PC-9 (cell line): ENCODE data around the gene ILKAP. TPM values are rescaled to one million over a fixed set of nuclear protein-coding genes. Genes with fewer than 3 reads are reported as not detected.

ENCODE experiments used
- BruUV-seq: library from RNA; stranded (reverse); fragments of 400-500 nt; replicated peaks from 2 replicates; lab custom pipeline; 2021; lab: Mats Ljungman, UMichigan
- CTCF ChIA-PET: fragments of 300-600 bp; sonication (Branson Sonifier 250); formaldehyde crosslinking; loops from one replicate; lab custom pipeline; 2022; ENCODE audit warnings: antibody characterized with exemption; lab: Charles Lee
- POLR2A ChIA-PET: fragments of 300-600 bp; sonication (Branson Sonifier 250); formaldehyde crosslinking; loops from one replicate; lab custom pipeline; 2022; ENCODE audit warnings: antibody characterized with exemption; ENCODE audit not compliant: unreplicated experiment; lab: Charles Lee
- DNase-seq, 2 experiments: peaks; one replicate each; pipeline versions ENCODE4 v3.0.0 to v3.0.0-alpha.2; 2015 to 2022; ENCODE audit warnings: mixed read lengths in 1 of 2
- H2AFZ ChIP-seq: fragments of 200-600 bp; sonication (generic); 2 replicates; pipeline ENCODE4 v1.8.1; 2017; ENCODE audit warnings: antibody characterized with exemption
- H3F3A ChIP-seq: fragments of 200-600 bp; sonication (generic); 2 replicates; pipeline ENCODE4 v1.8.1; 2017; ENCODE audit warnings: antibody characterized with exemption, mild to moderate bottlenecking, low read depth; ENCODE audit not compliant: insufficient read depth
- H3K27ac ChIP-seq: fragments of 200-600 bp; sonication (generic); 2 replicates; pipeline ENCODE4 v1.6.1; 2016; ENCODE audit warnings: mixed run types
- H3K27me3 ChIP-seq: fragments of 200-600 bp; sonication (generic); 2 replicates; pipeline ENCODE4 v1.6.1; 2016; ENCODE audit warnings: low read depth, mixed run types; ENCODE audit not compliant: insufficient read depth
- H3K36me3 ChIP-seq: fragments of 200-600 bp; sonication (generic); 2 replicates; pipeline ENCODE4 v1.6.1; 2016; ENCODE audit warnings: low read depth, mixed run types
- H3K4me1 ChIP-seq: fragments of 200-600 bp; sonication (generic); replicated peaks from 2 replicates; pipeline ENCODE4 v1.6.1; 2016; ENCODE audit warnings: mixed run types; ENCODE audit not compliant: insufficient read depth
- H3K4me2 ChIP-seq: fragments of 200-600 bp; sonication (generic); 2 replicates; pipeline ENCODE4 v1.6.1; 2017; ENCODE audit warnings: mixed run types
- H3K4me3 ChIP-seq: fragments of 200-600 bp; sonication (generic); 2 replicates; pipeline ENCODE4 v1.6.1; 2016; ENCODE audit warnings: mixed run types
- H3K79me2 ChIP-seq: fragments of 200-600 bp; sonication (generic); 2 replicates; pipeline ENCODE4 v1.6.1; 2017; ENCODE audit warnings: low read depth, mixed run types
- H3K9me2 ChIP-seq: fragments of 200-600 bp; sonication (generic); 2 replicates; pipeline ENCODE4 v1.8.1; 2017; ENCODE audit warnings: mild to moderate bottlenecking; ENCODE audit not compliant: insufficient read depth
- H3K9me3 ChIP-seq: fragments of 200-600 bp; sonication (generic); 2 replicates; pipeline ENCODE4 v1.8.1; 2016; ENCODE audit warnings: low read depth; ENCODE audit not compliant: insufficient read depth
- H4K20me1 ChIP-seq: fragments of 200-600 bp; sonication (generic); 2 replicates; pipeline ENCODE4 v1.8.1; 2017; ENCODE audit not compliant: insufficient read depth
- EZH2 ChIP-seq: fragments of 200-600 bp; sonication (generic); IDR thresholded peaks from 2 replicates; pipeline ENCODE4 v1.8.0; 2017; ENCODE audit warnings: antibody characterized with exemption, low read depth
- intact Hi-C: fragments of 100-400 bp; cut with micrococcal nuclease; formaldehyde crosslinking; loops from one replicate; pipeline ENCODE4 v1.10.0; 2022; ENCODE audit not compliant: unreplicated experiment
- total RNA-seq: library from RNA; stranded (reverse); gene quantifications from 2 replicates; pipeline ENCODE4 v1.2.3, GENCODE V29; 2021
- TF ChIP-seq, protein P1 (sequence below): fragments of 200-600 bp; sonication (generic); conservative IDR thresholded peaks from 2 replicates; pipeline ENCODE4 v1.6.1; 2017; ENCODE audit warnings: mixed run types, antibody characterized with exemption, mild to moderate bottlenecking, moderate library complexity

Gene ILKAP
- total RNA-seq, 1 experiment from 2014 or later: 55.6 TPM

DNA sequence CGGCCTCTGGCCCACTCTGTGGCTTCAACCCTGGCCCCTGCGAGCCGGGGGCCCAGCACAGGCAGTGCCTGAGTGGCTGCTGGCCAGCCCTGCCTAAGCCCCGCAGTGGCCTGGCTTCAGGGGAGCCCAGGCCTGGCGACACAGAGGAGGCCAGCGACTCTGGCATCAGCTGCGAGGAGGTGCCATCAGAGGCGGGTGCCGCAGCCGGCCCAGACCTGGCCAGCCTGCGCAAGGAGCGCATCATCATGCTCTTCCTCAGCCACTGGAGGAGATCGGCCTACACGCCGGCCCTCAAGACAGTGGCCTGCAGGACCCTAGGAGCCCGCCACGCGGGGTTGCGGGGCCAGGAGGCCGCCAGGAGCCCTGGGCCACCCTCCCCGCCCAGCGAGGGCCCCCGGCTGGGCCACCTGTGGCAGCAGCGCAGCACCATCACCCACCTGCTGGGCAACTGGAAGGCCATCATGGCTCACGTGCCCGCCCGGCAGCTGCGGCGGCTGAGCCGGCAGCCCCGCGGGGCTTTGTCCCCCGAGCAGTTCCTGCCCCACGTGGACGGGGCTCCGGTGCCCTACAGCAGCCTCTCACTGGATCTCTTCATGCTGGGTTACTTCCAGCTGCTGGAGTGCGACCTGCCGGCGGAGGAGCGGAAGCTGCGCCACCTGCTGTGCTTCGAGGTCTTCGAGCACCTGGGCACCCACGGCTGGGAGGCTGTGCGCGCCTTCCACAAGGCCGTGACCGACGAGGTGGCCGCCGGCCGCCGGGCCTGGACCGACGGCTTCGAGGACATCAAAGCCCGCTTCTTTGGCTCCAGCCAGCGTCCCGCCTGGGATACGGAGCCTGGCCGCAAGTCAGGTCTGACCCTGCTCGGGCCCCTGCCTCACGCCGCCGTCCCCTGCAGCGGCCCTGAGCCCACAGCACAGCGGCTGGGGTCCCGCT, 72.5 kb downstream of the ILKAP start:
- DNase-seq: no peak
- Histone ChIP-seq H3F3A (peaks cover 19% of the 10 kb centered on the region), H3K9me3 (peaks cover 8% of the 10 kb centered on the region; the same call in 1 of the 2 replicates), H4K20me1 (no peaks in the 10 kb centered on the region), H3K4me3 (no peak overlapping the region), H3K27ac (no peak overlapping the region), H3K27me3 (no peaks in the 10 kb centered on the region), H3K4me1 (no peaks in the 10 kb centered on the region), H2AFZ (no peak overlapping the region), H3K79me2 (no peaks in the 10 kb centered on the region), H3K9me2 (no peaks in the 10 kb centered on the region), H3K4me2 (no peak overlapping the region), H3K36me3 (no peaks in the 10 kb centered on the region)
- ChIA-PET POLR2A (no interaction called here), CTCF (interaction anchor here (0.6 kb wide), 1 partner anchor 702 kb away, joined by 3 read pairs; no protein-coding TSS in a partner anchor)
- intact Hi-C loops: no loop called here
- BruUV-seq: no TSS peak
- TF ChIP-seq, protein P1, sequence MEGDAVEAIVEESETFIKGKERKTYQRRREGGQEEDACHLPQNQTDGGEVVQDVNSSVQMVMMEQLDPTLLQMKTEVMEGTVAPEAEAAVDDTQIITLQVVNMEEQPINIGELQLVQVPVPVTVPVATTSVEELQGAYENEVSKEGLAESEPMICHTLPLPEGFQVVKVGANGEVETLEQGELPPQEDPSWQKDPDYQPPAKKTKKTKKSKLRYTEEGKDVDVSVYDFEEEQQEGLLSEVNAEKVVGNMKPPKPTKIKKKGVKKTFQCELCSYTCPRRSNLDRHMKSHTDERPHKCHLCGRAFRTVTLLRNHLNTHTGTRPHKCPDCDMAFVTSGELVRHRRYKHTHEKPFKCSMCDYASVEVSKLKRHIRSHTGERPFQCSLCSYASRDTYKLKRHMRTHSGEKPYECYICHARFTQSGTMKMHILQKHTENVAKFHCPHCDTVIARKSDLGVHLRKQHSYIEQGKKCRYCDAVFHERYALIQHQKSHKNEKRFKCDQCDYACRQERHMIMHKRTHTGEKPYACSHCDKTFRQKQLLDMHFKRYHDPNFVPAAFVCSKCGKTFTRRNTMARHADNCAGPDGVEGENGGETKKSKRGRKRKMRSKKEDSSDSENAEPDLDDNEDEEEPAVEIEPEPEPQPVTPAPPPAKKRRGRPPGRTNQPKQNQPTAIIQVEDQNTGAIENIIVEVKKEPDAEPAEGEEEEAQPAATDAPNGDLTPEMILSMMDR: no peak
- no peak for TF ChIP-seq EZH2

GRCh38 chr2:238130111-238130695, 73.3 kb downstream of the ILKAP start:
- Histone ChIP-seq H2AFZ (no peak overlapping the region), H3K27me3 (no peaks in the 10 kb centered on the region), H3K9me2 (no peaks in the 10 kb centered on the region), H4K20me1 (no peaks in the 10 kb centered on the region), H3K36me3 (no peaks in the 10 kb centered on the region), H3K4me1 (no peaks in the 10 kb centered on the region), H3K4me3 (no peak overlapping the region), H3K27ac (no peak overlapping the region), H3K9me3 (peaks cover 8% of the 10 kb centered on the region; the same call in 1 of the 2 replicates), H3K4me2 (no peak overlapping the region), H3K79me2 (no peaks in the 10 kb centered on the region), H3F3A (peaks cover 21% of the 10 kb centered on the region)
- DNase-seq: no peak
- intact Hi-C loops: no loop called here
- no TSS peak for BruUV-seq
- CTCF ChIA-PET: no interaction called here
- POLR2A ChIA-PET: no interaction called here
- TF ChIP-seq, protein P1: no peak
- TF ChIP-seq EZH2: no peak

- Histone ChIP-seq H3K4me1 (no peaks in the 10 kb centered on the region), H3K4me2 (no peak overlapping the region), H4K20me1 (no peaks in the 10 kb centered on the region), H3K79me2 (no peaks in the 10 kb centered on the region), H3K36me3 (no peaks in the 10 kb centered on the region), H3K9me3 (peaks cover 8% of the 10 kb centered on the region; the same call in 1 of the 2 replicates), H3F3A (peaks cover 15% of the 10 kb centered on the region), H3K27ac (no peak overlapping the region), H2AFZ (no peak overlapping the region), H3K9me2 (no peaks in the 10 kb centered on the region), H3K4me3 (no peak overlapping the region), H3K27me3 (no peaks in the 10 kb centered on the region)
- no peak for DNase-seq
- BruUV-seq: no TSS peak
- ChIA-PET CTCF (no interaction called here), POLR2A (no interaction called here)
- TF ChIP-seq EZH2: no peak
- TF ChIP-seq, protein P1: no peak
- intact Hi-C loops: no loop called here
Measured at GRCh38 chr2:238129166-238130010, 74.1 kb downstream of the ILKAP start.
